Activated CD4-positive, alpha-beta memory T cell treated with anti-CD3 and anti-CD28 coated beads, Interleukin-2, amount 10 ng/mL, durations not matched to agents 7 days and 5 days (primary cell): ENCODE data around the gene GFM2. TPM values are rescaled to one million over a fixed set of nuclear protein-coding genes. Genes with fewer than 3 reads are reported as not detected.
A peak's percentile ranks its signal among the peaks of the same experiment; 100 is the strongest.
"Not testable (repeated sequence)": the region's sequence is repeated elsewhere in the genome, so short reads cannot be mapped to it uniquely, and the experiment has no call there.

ENCODE experiments used
- CTCF ChIA-PET: fragments of 350-600 bp; sonication (Branson Sonifier 250); formaldehyde crosslinking; loops from one replicate; lab custom pipeline; 2021; ENCODE audit warnings: antibody characterized with exemption, inconsistent platforms; lab: Charles Lee
- POLR2A ChIA-PET: fragments of 350-600 bp; sonication (Branson Sonifier 250); formaldehyde crosslinking; loops from one replicate; lab custom pipeline; 2021; ENCODE audit warnings: antibody characterized with exemption; lab: Charles Lee
- DNase-seq: peaks from one replicate; pipeline ENCODE4 v3.0.0-alpha.2; 2020
- H3K27ac Mint-ChIP-seq: one replicate; pipeline ENCODE4 v1.8.0; 2021; ENCODE audit warnings: mild to moderate bottlenecking, mixed read lengths
- H3K27me3 Mint-ChIP-seq: one replicate; pipeline ENCODE4 v1.8.0; 2021; ENCODE audit warnings: mixed read lengths
- H3K36me3 Mint-ChIP-seq: one replicate; pipeline ENCODE4 v1.8.0; 2021; ENCODE audit warnings: low read depth, mixed read lengths
- H3K4me1 Mint-ChIP-seq: one replicate; pipeline ENCODE4 v1.8.0; 2021; ENCODE audit warnings: mixed read lengths
- H3K4me3 Mint-ChIP-seq: one replicate; pipeline ENCODE4 v1.8.0; 2021; ENCODE audit warnings: mild to moderate bottlenecking, mixed read lengths
- H3K9me3 Mint-ChIP-seq: one replicate; pipeline ENCODE4 v1.8.0; 2021; ENCODE audit warnings: mixed read lengths
- total RNA-seq, 2 experiments: library from RNA; stranded (reverse); gene quantifications; one replicate each; pipeline ENCODE4 v1.2.3, GENCODE V29; 2021

Gene GFM2
- total RNA-seq, 2 experiments from 2014 or later, result 20.8 to 21.5 TPM

GRCh38 chr5:74685979-74686631 lies 80.8 kb downstream of the GFM2 start:
- H3K4me1 Mint-ChIP-seq, result peaks cover 26% of the 10 kb centered on the region
- DNase-seq, result no peak
- H3K9me3 Mint-ChIP-seq, result no peaks in the 10 kb centered on the region
- CTCF ChIA-PET, result interaction anchor here (0.6 to 1.1 kb wide), 2 partner anchors 46 to 784 kb away, joined by 3 read pairs; partner anchors contain the start of gene ENC1
- POLR2A ChIA-PET, result interaction anchor here (0.9 to 1.7 kb wide), 4 partner anchors 45 to 78 kb away, joined by 3 to 7 read pairs (median 4); no protein-coding TSS in a partner anchor
- peak overlapping the region; percentile 79 for H3K4me3 Mint-ChIP-seq
- peaks cover 22% of the 10 kb centered on the region for H3K36me3 Mint-ChIP-seq
- peak overlapping the region; percentile 40 for H3K27ac Mint-ChIP-seq
- H3K27me3 Mint-ChIP-seq, result peaks cover 8% of the 10 kb centered on the region

- CTCF ChIA-PET, result interaction anchor here (0.6 to 1.1 kb wide), 2 partner anchors 45 to 783 kb away, joined by 3 read pairs; partner anchors contain the start of gene ENC1
Observed at GRCh38 chr5:74684900-74685851, 81.7 kb downstream of the GFM2 start, which contains the start of gene HEXB. Gene HEXB, plus strand, starts transcription at chr5:74685233. Its CDS starts 28 bp downstream, at chr5:74685261.

DNA sequence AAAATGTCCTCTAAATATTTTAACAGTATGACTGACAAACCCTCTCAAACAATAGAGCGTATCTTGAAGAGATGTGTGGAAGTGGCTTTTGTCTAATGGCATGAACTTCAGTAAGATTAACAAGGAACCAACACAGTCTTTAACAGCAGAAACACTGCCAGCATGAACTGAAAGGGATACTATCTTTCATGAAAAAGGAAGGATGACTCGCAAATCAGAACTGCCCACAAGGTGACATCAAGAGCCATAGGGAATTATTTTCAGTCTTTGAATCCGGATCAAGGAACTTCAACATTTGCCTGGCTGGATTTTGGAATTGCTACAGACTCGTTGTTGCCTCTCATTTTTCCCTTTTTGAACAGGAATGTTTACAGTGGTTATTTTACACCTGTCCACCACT lies 87.0 kb downstream of the GFM2 start:
- Mint-ChIP-seq H3K36me3 (no peaks in the 10 kb centered on the region), H3K4me1 (peaks cover 3% of the 10 kb centered on the region), H3K4me3 (no peak overlapping the region), H3K9me3 (no peaks in the 10 kb centered on the region), H3K27me3 (peaks cover 24% of the 10 kb centered on the region), H3K27ac (no peak overlapping the region)
- DNase-seq, result no peak
- POLR2A ChIA-PET, result no interaction called here
- CTCF ChIA-PET, result no interaction called here

More at GRCh38 chr5:74684900-74685851, 81.7 kb downstream of the GFM2 start, which contains the start of gene HEXB:
- H3K36me3 Mint-ChIP-seq, result peaks cover 17% of the 10 kb centered on the region
- peaks cover 10% of the 10 kb centered on the region for H3K27me3 Mint-ChIP-seq
- peak; percentile 88 for DNase-seq
- POLR2A ChIA-PET, result interaction anchor here (0.9 to 1.7 kb wide), 4 partner anchors 9 to 78 kb away, joined by 3 to 7 read pairs (median 4); no protein-coding TSS in a partner anchor
- no peaks in the 10 kb centered on the region for H3K9me3 Mint-ChIP-seq
- H3K4me3 Mint-ChIP-seq, result peak within 1 kb of the TSS; percentile 79
- peaks cover 26% of the 10 kb centered on the region for H3K4me1 Mint-ChIP-seq
- H3K27ac Mint-ChIP-seq, result peak within 1 kb of the TSS; percentile 56

GRCh38 chr5:74679300-74679699 lies 87.6 kb downstream of the GFM2 start:
- H3K9me3 Mint-ChIP-seq, H3K4me1 Mint-ChIP-seq, POLR2A ChIA-PET, CTCF ChIA-PET, H3K27ac Mint-ChIP-seq, DNase-seq, H3K4me3 Mint-ChIP-seq, H3K36me3 Mint-ChIP-seq: not testable (repeated sequence)
- peaks cover 26% of the 10 kb centered on the region for H3K27me3 Mint-ChIP-seq

- DNase-seq, POLR2A ChIA-PET, H3K4me1 Mint-ChIP-seq, H3K27ac Mint-ChIP-seq, H3K9me3 Mint-ChIP-seq, H3K36me3 Mint-ChIP-seq, H3K4me3 Mint-ChIP-seq: not testable (repeated sequence)
- CTCF ChIA-PET, result interaction anchor here (0.6 kb wide), 2 partner anchors 60 to 764 kb away, joined by 3 read pairs; no protein-coding TSS in a partner anchor
- peaks cover 30% of the 10 kb centered on the region for H3K27me3 Mint-ChIP-seq
Observed at GRCh38 chr5:74678123-74678522, 88.8 kb downstream of the GFM2 start.

- H3K4me3 Mint-ChIP-seq, H3K36me3 Mint-ChIP-seq, CTCF ChIA-PET, DNase-seq, POLR2A ChIA-PET, H3K9me3 Mint-ChIP-seq, H3K4me1 Mint-ChIP-seq, H3K27ac Mint-ChIP-seq: not testable (repeated sequence)
- H3K27me3 Mint-ChIP-seq, result peaks cover 30% of the 10 kb centered on the region
Observed at GRCh38 chr5:74676466-74676865, 90.5 kb downstream of the GFM2 start.

GRCh38 chr5:74673011-74673790 lies 93.7 kb downstream of the GFM2 start:
- no peak for DNase-seq
- ChIA-PET POLR2A (no interaction called here), CTCF (interaction anchor here (0.9 to 1.0 kb wide), 4 partner anchors 33 to 230 kb away, joined by 3 to 4 read pairs (median 3); partner anchors contain the start of gene ENC1)
- H3K4me3 Mint-ChIP-seq, result no peak overlapping the region
- H3K4me1 Mint-ChIP-seq, result no peaks in the 10 kb centered on the region
- no peaks in the 10 kb centered on the region for H3K9me3 Mint-ChIP-seq
- no peaks in the 10 kb centered on the region for H3K36me3 Mint-ChIP-seq
- peaks cover 20% of the 10 kb centered on the region for H3K27me3 Mint-ChIP-seq
- H3K27ac Mint-ChIP-seq, result no peak overlapping the region

- POLR2A ChIA-PET, result no interaction called here
- H3K27ac Mint-ChIP-seq, result no peak overlapping the region
- CTCF ChIA-PET, result interaction anchor here (0.9 kb wide), 1 partner anchor 67 kb away, joined by 3 read pairs; no protein-coding TSS in a partner anchor
Observed at GRCh38 chr5:74672215-74672877, 94.6 kb downstream of the GFM2 start.

More at GRCh38 chr5:74672215-74672877, 94.6 kb downstream of the GFM2 start:
- DNase-seq, result no peak
- H3K4me3 Mint-ChIP-seq, result no peak overlapping the region
- no peaks in the 10 kb centered on the region for H3K4me1 Mint-ChIP-seq
- no peaks in the 10 kb centered on the region for H3K9me3 Mint-ChIP-seq
- peaks cover 20% of the 10 kb centered on the region for H3K27me3 Mint-ChIP-seq
- H3K36me3 Mint-ChIP-seq, result no peaks in the 10 kb centered on the region

Other genes starting within 250 kb of the GFM2 start
- gene ENC1, start 126.4 kb downstream of the GFM2 start, total RNA-seq, result under 1 TPM; 0.43 to 0.73 TPM
- 10 to 100 TPM; 86.7 to 87.6 TPM for gene HEXB, start 81.9 kb downstream of the GFM2 start, total RNA-seq
- gene NSA2, start 132 bp upstream of the GFM2 start, total RNA-seq, result 10 to 100 TPM; 80.2 to 81.5 TPM
- gene FAM169A, start 99.3 kb upstream of the GFM2 start, total RNA-seq, result 1 to 10 TPM; 3.5 to 4.6 TPM